Fibroblast of skin of scalp (primary cell): Measurements from ENCODE around the gene IGF1R.

Experiments
- DNase-seq: peaks from one replicate; pipeline ENCODE4 v3.0.0-alpha.2; 2013

IGF1R gene

DNA sequence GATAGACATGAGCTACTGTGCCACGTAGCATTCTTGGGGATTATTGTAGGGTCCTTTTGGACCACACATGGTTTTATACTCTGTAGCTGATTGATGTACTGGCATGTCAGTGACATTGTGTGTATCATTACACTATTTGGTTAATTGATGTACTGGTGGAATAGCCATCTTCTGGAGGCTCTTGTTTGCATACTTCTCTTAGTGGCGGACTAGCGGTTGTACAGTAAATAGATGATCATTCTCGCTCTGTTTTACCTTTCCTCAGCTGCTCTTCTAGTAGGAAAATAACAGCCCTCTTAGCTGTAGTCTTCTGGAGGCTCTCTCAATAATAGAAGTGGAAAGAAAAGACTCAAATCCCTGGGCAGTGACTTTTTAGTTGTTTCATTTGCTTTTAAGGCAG is 24.8 kb downstream of the IGF1R start:
- DNase-seq, result no peak

DNA sequence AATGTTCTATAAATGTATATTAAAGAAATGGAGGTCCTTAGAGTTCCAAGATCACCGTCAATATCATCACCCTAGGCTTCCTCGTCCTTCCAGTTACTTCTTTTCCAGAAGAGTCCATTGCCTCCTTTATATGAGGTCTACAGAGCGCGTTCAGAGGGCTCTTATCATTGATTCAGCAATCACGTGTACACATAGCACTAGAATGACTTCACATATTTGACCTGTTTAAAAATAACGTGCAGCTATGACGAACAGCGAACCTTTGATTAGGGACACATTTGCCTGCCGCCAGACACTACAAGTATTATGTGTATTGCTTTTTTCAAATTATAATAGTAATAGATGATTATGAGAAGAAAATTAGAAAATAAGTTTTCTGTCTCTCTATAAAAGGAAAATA is 26.0 kb downstream of the IGF1R start:
- no peak for DNase-seq

- DNase-seq, result no peak
These were observed 28.4 kb downstream of the IGF1R start for GRCh38 chr15:98676586-98677270.

DNA sequence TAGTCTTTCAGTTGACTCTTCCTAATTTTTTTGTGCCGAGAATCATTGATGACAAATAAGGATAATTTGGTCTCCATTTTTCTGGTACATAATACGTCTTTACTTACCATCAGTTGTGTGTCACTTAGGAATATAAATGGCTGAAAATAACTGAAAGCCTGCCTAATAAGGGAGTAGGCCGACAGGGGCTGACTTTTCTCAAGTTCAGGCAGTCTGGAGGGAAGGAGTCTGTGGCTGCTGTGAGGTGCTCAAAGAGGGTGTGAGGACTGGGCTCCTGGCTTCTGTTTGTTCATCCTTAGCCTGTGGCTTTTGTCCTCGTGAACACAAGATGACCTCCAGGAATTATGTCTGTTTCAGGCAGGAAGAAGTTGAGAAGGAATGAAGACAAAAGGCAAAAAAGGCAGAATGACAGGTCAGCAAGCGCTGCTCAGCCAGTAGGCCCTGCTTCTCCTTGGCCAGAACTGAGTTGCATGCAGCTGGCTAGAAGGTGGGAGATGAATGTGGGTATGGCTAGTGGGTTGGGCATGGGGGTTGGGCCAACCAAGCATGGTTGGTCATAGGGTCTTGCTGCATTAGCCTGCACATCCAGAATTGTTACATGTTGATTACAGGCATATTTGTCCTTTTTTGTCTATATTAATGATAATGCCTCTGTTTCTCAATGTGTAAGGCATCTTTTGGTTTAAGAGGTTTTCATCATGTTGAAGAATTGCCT is 29.2 kb downstream of the IGF1R start:
- no peak for DNase-seq

DNA sequence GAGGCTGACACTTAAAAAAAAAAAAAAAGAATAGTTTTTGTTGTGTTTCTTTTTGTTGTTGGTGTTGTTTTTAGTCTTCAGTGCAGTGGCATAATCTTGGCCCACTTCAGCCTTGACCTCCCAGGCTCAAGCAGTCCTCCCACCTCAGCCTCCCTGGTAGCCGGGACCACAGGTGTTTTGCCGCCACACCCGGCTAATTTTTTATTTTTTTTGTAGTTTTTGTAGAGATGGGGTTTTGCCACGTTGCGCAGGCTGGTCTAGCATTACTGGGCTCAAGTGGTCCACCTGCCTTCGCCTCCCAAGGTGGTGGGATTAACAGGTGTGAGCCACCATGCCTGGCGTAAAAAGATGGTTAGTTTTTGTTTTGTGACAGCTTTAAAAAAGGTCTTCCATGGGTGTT is 30.1 kb downstream of the IGF1R start:
- no peak for DNase-seq

DNA sequence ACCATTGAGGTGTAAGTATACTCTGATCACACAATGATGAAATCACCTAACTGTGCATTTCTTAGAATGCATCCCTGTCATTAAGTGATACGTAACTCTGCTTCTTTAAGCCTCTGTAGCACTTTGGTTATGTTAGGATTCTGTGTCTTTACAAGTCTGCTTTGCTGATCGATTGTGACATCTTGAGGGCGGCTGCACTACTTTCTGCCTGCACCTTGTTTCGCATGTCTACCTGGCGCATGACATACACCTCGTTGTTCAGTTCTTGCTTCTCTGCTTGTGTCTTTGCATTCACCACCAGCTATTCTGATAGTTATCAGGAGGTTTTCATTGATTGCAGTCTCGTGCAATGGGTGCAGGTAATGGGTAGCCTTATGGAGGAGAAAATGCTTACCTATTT is 32.7 kb downstream of the IGF1R start:
- no peak for DNase-seq

- no peak for DNase-seq
These were observed 34.8 kb downstream of the IGF1R start for GRCh38 chr15:98682992-98683701.

DNA sequence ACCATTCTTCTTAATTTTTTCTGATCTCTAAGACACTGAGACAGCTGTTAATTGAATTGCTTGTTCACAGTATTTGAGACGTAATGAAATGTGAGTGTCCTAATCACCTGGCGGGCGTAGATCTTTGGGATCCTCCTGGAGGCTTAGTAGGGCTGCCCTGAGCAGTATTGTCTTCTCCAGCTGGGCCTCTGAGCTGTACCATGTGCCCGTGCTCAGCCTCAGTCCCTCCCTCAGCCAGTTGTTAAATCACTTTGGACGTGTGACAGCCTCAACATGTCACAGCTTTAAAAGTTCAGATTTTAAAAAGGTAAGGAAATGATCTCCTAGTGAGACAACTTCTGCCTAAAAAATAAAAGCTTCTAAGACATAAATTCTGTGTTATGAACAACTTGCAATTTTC is 35.5 kb downstream of the IGF1R start:
- no peak for DNase-seq

GRCh38 chr15:98684436-98684835 is 36.1 kb downstream of the IGF1R start:
- peak; percentile 48 for DNase-seq

DNA sequence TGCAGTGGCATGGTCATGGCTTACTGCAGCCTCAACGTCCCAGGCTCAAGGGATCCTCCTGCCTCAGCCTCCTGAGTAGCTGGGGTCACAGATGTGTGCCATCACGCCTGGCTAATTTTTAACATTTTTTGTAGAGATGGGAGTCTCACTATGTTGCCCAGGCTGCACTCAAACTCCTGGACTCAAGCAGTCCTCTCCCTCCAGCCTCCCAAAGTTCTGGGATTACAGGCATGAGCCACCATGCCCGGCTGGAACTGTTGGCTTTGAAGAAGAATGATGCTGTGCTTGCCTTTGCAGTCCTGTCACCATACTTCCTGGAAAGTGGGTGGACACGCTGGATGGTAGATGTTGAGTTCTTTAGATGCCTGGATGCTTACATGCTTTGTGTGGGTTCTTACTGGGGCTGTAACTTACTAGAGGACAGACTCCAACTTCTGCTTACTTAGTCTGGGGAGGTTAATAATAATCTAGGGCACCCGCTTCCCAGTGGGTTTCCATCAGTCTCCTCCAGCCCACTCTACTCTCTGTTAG is 36.7 kb downstream of the IGF1R start:
- DNase-seq, result peak; percentile 48

DNA sequence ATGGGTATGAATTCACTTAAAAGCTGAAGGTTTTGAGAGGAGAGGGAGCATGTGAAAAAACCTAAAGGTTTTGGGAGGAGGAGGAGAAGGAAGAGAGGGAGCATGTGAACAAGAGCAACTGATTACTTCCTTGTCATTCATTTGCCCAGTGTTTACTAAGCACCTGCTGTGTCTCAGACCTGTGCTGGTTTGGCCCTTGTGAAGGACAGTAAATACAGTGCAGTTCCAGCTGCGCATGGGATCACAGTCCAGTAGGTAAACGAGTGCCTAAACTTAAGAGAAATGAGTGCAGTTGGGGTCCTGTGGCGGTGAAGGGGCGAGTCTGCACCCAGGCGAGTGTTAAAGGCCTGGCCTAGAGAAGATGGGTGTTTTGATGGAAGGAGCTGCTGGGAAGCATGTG is 38.6 kb downstream of the IGF1R start:
- no peak for DNase-seq

GRCh38 chr15:98689431-98689861 is 41.1 kb downstream of the IGF1R start:
- DNase-seq, result peak; percentile 77

DNA sequence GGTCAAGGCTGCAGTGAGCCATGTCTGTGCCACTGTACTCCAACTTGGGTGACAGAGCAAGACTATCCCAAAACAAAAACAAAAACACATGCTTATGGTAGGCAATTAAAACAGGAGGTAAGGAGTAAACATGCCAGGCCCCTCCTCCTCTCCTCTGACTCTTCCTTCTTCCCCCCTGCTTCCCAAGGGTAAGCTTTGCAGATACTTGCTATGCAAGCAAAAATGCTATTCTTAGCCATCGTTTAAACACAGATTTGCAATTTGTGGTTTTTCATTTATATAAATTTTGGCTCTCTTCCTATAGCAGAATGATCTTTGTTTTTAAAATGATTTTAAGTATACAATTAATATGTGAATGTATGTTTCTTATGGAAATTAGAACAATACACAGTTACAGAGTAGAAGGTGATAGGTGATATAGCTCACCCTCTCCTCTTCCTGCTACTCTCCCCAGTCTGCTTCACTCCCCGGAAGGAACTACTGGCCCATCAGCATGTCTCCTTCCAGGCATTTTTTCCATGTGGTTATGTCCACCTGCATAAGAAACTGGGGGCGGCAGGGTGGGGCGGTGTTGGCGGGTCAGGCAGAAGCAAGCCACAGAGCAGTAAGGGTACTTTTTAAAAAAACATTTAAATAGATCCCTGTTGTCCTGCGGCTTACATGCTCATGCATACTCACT is 42.1 kb downstream of the IGF1R start:
- DNase-seq, result peak; percentile 27

GRCh38 chr15:98692213-98692612 is 43.9 kb downstream of the IGF1R start:
- DNase-seq, result no peak

DNA sequence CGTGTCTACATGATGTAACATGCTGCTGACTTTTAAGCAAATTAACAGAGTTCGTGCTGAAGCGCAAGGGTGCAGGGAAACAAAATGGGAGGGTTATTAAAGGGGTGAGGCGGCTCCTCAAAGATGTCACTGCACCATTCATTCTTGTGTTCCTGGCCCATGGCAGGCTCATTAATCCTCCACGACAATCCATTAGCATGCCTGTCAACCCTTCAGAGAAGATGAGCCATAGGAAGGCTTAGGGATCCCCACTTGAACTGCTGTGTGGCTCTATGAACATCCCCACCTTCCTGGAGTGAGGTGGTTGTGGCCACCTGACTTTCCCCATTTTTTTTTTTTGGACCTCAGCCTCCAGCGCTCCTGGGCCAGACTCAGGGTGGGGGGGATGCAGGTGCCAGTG is 45.8 kb downstream of the IGF1R start:
- no peak for DNase-seq

DNA sequence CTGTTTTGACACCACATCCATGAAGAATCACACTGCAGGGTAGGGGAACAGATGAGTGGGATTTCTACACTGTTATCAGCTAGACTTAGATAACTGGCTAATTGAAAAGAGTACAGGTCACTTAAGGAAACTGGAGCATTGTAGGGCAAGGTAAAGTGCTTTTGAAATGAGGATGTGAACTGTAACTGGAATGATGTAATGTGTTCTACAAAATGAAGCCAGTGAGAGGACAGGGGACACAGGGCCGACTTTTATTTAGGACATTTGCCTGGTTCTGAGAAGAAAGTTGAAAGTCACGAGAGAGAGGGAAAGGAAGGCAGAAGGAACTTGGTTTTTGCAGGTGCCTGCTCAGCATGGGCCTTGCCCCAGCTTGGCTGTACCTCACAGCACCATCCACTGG is 50.5 kb downstream of the IGF1R start:
- no peak for DNase-seq

GRCh38 chr15:98699591-98700424 is 51.5 kb downstream of the IGF1R start:
- DNase-seq, result no peak

GRCh38 chr15:98700519-98700918 is 52.2 kb downstream of the IGF1R start:
- no peak for DNase-seq

DNA sequence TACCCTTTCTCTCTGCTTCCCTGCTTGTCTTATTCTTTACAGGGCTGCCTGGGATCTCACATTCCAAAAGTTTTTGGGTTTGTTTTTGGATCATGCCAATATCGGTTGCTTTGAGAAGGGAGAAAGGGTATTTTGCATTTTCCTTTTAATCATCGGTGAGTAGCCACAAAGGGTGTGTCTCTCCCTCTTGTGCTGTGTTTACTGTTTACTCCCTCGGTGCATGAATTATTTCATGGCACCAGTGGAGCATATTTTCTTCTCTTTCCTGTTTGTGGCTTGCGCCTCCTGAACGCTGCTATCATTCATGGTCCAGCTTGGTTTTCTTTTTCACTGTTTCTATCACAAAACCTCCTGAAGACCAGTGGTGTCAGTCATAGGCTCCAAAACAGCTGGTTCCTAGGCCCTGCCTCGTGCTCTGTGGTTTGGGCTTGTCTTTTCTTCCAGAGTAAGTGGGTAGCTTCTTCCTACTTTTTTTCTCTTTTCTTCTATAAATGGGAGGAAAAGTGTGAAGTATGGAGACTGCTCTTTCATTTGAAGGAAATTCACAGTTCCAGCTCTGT is 54.9 kb downstream of the IGF1R start:
- no peak for DNase-seq

DNA sequence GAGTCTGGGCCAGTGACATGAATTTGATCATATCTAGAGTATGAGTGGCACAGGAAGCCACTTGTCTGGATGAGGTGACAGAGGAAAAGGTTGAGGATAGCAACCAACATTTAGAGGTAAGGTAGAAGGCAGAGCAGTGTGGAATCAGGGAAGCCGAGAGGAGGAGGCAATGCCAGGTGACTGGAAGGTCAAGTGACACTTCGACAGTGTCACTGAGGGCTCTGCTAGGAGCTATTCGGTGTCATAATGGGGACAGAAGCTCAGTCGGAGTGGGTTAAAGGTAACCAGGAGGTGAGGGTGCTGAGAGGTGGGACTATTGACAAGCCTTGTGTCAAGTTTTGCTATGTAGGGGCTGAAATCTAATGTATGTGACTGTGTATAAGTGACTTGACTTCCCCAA is 56.7 kb downstream of the IGF1R start:
- no peak for DNase-seq

DNA sequence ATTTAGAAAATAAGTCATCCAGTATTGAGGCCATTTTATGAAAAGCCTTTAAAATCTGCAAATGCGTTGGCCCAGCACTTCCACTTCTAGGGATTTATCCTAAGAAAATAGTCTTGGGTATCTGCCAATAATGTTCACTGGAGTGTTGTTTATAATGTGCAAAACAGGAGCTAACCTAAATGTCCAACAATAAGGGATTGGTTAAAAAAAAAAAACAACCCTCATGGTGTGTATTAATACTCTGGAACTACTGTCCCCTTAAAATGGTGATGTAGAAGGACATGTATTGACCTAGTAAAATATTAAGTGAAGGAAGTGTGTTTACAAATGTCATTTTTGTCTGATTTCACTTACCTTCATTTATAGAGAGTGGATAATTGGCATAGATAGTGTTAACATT is 58.0 kb downstream of the IGF1R start:
- no peak for DNase-seq

DNA sequence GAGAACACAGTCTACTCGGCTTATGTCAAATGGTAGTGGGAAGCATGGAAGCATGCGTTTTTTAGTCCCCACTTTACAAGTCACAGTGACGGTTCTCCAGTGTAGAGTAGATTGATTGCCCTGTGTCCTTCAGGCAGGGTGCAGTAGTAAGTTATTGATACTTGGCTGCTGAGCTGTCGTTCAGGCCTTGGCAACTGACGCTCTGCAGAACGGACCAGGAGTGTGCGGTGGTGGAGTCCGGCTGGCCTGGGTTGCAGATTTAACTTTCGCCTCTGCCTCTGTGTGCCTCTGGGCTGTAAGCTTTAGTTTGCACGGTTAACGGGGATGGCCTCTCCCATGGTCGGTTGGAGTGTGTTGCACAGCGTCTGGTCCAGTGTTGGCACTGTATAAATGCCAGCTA is 58.6 kb downstream of the IGF1R start:
- no peak for DNase-seq
